Body of pancreas (tissue), 4 donors: Measurements from ENCODE around the gene FAM24B.

Experiments used
- POLR2A ChIP-seq, 3 donors: fragments of 450-650 bp; IDR thresholded peaks; one replicate each; pipeline ENCODE4 v1.6.1; 2016; ENCODE audit warnings: antibody characterized with exemption in 3 of 3, mild to moderate bottlenecking in 2 of 3
- TF ChIP-seq, protein P1 (sequence below), 7 experiments: fragments of 450-650 bp in 4 of 7; fragments of 200-600 bp in 3 of 7; sonication (generic) in 3 of 7; IDR thresholded peaks; one replicate each; pipeline ENCODE4 v1.5.1; 2016 to 2019; ENCODE audit warnings: antibody characterized with exemption in 7 of 7

DNA sequence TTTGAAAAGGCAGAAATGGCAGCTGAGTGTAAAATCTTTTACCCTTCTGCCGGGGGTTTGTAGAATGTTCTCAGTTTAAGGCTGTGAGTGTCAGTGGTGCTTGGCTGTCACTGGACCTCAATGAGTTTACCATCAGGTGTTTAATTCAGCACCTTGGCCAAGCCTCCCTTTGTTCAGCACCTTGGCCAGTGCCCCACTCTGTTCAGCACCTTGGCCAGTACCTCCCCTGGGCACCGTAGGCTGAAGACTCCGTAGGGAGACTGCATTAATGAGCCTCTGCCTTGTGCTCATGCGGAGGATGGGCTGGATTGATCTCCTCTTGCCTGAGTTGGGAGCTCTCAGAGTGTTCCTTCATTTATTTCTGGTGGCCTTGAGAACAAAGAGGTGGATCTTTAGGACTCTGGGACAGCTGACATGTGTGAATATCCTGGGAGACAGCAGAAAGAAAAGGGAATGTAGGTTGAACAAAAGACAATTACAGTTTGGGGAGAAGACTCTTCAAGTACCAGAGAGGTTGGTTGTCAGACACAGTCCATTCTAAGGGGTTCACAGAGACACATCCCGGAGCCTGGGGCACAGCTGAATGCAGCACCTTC, 32.6 kb upstream of the FAM24B start:
- no peak for TF ChIP-seq POLR2A (IDR thresholded peaks at IDR 0.05)
- TF ChIP-seq, protein P1, sequence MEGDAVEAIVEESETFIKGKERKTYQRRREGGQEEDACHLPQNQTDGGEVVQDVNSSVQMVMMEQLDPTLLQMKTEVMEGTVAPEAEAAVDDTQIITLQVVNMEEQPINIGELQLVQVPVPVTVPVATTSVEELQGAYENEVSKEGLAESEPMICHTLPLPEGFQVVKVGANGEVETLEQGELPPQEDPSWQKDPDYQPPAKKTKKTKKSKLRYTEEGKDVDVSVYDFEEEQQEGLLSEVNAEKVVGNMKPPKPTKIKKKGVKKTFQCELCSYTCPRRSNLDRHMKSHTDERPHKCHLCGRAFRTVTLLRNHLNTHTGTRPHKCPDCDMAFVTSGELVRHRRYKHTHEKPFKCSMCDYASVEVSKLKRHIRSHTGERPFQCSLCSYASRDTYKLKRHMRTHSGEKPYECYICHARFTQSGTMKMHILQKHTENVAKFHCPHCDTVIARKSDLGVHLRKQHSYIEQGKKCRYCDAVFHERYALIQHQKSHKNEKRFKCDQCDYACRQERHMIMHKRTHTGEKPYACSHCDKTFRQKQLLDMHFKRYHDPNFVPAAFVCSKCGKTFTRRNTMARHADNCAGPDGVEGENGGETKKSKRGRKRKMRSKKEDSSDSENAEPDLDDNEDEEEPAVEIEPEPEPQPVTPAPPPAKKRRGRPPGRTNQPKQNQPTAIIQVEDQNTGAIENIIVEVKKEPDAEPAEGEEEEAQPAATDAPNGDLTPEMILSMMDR (IDR thresholded peaks at IDR 0.05) = no peak
